HG02798 (cell line): ENCODE measurements around the gene EFEMP2.

Experiments
- ATAC-seq: cut with Tn5 transposase; IDR thresholded peaks from one replicate; pipeline ENCODE4 v1.9.1; 2021; ENCODE audit warnings: mild to moderate bottlenecking; ENCODE audit not compliant: unreplicated experiment, poor library complexity

EFEMP2 gene

DNA sequence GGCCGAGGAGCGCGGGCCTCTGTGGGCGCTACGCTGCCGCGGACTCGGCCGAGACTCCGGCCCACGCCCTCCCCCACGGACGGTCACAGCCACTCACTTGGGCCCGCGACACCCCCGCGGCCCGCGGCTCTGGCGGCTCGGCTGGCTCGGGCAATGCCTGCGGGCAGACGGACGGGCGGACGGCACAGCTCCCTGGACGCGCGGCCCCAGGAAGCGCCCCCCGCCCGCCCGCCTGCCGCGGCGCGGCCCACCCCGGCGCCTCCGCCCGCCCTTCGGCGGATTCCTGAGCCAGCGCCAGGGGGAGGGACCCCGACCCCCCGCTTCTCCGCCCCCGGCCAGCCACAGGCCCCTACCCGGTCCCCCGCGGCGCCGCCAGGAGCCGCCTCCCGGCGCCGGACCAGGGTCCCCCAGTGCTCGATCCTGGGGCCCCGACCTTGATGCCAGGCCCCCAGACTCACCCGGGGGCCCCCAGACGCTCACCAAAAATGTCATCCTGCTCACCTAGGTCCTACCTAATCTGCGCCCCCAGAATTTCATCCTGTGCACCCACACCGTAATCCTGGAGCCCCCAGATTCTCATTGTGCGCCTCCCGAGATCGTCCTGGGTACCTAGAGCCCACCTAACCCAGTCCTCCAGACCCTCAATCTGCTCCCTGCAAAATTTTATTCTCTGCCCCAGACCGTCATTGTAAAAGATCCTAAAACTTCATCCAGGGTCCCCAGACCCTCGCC, at the start of gene EFEMP2:
Gene EFEMP2, minus strand, starts transcription at position 215 of the 732 bp plus-strand sequence. CDS start 446 bp downstream, outside the sequence.
- ATAC-seq: no peak

DNA sequence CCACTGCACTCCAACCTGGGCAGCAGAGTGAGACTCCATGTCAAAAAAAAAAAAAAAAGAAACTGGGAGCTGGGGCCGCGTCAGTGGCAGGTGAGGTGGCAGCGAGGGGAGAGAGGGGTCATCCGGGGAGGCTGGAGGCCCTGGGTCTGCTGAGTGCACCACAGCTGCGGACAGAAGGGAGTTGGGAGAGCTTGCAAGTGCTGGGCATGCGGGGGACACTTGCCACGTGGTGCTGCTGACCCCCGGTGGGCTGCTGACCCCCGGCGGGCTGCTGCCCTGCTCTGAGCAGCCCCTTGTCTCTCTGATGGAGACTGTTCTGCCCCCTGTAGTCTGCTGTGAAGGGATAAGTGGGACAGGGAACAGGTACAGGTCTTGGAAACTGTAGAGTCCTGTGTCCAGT, 49.3 kb upstream of the EFEMP2 start:
- no peak for ATAC-seq

DNA sequence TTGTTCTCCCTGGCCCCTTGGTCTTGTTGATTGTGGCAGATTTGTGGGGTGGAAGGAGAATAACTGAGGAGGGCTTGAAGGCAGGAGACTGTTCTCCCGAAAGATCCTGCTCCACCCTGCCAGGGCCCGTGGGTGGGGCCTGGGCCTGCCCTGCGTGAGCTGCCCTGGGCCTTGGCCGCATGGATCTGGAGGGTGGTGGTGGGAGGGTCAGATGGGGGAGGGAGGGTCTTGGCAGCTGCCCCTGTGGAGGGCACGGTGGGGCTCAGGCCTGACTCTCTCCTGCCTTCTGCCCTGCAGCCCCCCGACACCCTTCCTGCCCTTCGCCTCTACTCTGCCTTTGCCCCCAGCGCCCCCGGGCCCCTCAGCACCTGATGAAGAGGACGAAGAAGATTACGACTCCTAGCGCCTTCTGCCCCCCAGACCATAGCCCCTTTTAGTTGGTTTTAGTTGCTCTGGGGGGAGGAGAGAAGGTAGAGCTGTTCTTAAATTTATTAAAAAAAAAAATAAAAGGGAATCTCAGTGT, 48.5 kb upstream of the EFEMP2 start:
- no peak for ATAC-seq

DNA sequence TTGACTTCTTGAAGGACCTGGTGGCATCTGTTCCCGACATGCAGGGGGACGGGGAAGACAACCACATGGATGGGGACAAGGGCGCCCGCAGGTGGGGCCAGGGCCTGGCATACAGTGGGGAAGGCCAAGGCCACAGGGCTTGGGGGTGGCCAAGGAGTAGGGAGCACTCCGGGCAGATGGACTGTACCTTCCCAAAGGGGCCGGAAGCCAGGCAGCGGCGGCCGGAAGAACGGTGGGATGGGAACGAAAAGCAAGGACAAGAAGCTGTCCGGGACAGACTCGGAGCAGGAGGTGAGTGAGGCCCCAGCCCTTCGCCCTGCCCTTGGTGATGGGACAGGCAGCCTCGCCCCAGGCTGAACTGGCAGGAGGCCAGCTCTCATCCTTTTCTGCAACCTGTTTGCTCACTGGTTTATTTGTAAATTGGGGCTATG, 47.8 kb upstream of the EFEMP2 start:
- no peak for ATAC-seq

DNA sequence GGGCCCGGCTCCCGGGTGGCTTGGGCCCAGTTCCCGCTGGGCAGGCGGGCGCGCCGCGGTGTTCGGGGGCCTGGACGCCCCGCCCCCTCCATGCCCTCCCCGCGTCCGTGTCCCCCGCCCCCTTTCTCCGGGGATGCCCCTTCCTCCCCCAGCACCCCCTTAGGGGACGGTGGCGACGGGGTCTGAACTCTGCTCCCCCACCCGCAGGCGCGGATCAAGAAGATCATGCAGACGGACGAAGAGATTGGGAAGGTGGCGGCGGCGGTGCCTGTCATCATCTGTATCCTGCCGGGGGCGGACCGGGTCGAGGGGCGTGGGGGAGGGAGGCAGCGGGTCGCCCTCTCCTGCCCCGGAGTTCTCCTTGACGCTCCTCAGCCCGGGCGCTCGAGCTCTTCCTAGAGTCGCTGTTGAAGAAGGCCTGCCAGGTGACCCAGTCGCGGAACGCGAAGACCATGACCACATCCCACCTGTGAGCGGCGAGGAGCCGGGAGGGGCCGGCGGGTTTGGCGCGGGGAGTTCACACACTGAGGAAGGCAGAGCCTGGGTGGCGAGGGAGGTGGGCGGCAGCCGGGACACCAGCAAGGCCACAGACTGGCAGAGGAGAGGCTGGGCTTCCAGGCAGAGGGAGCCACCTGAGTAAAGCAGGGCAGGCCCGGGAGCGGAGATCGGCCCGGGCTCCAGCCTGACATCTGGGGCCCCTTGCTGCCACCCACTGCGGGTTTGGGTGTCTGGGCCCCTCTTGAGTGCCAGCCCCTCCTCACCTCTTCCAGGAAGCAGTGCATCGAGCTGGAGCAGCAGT, 47.2 kb upstream of the EFEMP2 start:
- peak; percentile 47 for ATAC-seq

DNA sequence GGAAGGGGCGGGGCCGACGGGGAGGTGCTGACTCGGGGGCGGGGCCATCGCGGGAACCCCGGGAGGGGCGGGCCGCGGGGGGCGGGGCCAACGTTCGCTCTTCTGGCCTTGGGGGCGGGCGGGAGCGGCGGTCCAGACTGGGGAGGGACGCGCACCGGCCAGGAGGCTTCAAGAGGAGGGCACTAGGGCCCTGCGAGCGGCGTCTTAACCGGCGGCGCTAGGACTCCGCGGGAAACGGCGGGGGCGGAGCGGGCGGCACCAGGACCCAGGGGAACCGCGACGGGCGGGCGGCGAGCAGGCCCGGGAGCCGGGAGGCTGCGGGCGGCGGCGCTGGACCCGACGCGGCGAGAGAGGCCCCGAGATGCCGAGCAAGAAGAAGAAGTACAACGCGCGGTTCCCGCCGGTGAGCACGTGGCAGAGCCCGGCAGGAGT, 46.6 kb upstream of the EFEMP2 start, which contains the start of gene DRAP1:
Gene DRAP1, plus strand, starts transcription at position 286 of the 432 bp plus-strand sequence. Its CDS starts 76 bp downstream, at position 362.
- ATAC-seq: peak; percentile 87

DNA sequence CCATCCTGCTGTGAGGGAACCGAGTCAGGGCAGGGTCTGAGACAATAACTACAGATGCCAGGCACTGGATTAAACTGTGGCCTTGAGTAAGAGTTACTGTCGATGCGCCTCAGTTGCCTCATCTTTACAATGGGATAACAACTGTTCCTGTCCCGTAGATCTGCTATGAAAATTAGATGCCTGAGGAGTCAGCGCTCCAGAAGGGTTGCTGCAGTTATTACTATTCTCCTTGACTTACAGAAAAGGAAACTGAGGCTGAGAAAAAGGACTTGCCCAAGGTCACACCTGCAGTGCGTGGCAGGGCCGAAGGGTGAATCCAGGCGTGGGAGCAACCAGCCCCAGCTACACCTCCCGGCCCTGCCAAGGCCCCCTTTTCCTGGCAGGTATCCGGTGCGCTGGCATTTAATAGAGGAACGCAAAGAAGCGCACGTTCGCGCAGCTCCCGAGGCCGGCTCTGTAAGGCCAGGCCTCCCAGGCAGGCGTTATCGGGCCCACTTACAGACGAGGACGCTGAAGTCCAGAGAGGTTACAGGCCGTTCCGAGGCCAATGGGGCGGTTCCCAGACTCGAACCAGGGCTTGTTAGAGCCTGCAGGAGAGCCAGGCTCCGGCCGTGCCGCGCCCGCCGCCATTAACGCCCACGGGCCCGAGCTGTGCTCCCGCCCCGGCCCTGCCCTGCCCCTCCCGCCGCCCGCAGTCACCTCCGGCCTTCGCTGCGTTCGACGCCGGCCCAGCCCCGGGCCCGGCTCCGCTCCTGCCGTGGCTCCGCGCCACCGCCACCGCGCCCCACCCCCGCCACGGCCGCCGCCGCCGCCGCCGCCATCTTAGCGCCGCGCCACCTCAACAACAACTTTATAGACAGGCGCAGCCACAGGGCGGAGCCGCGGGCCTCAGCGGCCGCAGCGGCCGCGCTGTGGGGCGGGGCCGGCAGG, 45.9 kb upstream of the EFEMP2 start, which contains the start of gene C11orf68:
Gene C11orf68, minus strand, starts transcription at position 852 of the 930 bp plus-strand sequence. Its CDS starts 31 bp downstream, at position 821.
- peak; percentile 62 for ATAC-seq

DNA sequence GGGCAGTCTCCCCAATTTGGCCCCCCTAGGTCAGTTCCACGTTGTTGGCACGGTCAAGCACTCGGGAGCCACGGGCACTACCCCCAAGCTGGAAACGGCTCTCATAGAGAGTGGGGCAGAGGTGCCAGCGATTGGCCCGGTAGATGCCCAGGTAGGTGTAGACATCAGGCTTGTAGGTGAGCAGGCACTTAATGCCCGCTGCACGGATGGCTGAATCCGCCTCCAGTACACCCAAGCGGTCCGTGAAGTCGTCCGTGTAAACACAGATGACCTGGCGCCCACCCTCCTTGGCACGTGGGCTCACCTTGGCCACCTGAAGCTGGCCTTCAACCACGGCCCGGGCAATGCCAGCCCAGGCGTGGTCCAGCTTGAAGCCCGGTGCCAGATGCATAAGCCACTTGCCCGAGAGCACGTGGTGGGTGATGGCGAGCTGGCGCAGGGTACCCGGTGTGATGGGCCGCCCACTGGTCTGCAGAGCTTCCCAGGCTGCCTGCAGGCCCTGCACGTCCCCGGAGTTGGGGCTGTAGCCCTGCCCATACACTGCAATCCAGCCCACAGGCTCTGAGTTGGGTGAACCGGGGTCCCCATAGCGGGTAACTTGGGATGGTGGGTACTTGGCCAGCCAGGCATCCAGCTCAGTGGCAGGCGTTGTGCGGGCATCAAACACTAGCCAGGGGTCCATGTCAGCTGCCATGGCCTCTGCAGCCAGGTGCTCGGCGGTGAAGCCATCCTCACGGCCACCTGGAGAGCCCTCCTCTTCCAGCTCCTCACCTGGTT, 45.0 kb upstream of the EFEMP2 start:
- ATAC-seq: no peak

DNA sequence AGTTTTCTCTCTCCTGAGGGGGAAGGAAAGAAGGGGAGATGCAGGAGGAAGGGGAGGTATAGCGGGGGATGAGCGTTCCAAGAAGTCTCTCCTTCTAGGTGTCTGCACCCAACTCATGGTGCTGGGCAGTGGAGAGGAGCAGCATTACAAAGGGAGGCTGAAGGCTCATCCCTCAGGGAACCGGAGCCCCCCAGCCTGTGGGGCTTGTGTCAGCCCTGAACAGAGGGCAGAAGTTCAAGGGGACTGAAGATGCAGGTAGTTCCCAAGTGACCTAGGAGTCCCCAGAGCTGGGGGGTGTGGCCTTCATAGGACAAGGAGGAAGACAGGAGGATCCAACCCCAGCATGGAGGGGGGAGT, 44.5 kb upstream of the EFEMP2 start:
- no peak for ATAC-seq

DNA sequence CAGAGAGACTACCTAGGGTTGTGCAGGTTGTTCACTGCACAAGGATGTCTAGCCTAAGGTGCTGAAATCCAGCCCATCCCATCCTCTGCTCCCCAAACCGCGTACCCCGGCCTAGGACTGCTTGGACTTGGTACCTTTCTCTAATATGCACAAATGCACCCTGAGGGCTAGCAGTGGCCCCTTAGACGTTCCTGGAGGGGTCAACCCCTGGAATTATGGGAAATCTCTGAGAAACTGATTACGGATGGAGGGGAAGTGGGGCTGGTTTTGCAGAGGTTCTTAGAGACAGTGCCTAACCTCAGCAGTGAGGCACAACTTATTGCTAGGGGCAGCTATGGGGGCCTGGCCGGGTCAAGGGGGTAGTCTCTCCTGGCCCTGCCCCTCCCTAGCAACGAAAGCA, 43.8 kb upstream of the EFEMP2 start:
- no peak for ATAC-seq

DNA sequence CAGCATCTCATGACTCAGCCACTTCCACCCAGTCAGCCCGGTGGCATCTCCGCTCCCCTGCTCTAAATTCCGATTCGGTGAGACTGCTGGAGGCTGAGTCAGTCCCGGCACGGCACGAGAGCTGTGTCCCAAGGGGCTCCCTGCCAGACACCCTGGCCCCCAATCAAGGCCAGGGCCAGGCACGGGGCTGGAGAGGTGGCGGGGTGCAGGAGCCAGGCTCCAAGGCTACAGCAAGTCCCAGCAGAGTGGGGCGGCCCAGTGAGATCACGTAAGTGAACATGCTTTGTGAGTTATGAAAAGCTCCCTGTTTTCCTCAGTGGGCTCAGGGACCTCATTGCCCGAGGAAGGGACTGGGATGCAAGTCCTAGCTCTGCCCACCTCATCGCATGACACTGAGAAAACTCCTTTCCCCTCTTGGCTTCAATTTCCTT, 43.2 kb upstream of the EFEMP2 start:
- ATAC-seq: no peak

DNA sequence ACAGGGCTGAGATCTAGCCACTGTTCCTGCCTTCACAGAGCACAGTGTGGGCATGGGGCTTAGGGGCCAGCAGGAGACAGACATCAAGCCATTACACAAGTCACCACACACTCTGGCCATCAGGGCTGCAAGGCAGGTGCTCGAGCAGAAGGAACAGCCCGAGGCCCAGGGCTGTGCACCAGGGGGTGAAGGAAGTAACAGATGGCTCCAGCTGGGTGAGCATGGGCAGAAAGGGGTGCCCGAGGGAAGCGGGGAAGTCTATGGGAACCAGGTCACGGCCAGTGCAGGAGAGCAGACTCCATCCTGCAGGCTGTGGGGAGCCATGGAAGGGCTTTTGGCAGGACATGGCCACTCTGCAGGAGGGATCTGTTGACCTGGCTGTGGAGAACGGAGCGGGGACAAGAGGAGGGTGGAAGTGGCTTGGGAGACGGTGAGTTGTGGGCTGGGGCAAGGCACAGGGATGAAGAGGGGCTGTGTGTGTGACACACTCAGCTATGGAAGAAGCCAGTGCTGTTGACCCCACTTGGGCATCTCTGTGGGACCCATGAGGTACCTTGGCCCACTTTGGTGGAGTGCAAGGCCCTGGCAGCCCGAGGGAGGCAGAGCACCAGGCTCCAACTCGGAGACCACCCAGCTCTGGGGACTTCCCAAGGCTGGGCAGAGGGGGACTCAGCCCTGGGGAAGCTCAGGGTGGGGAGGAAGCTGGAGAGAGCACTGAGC, 42.7 kb upstream of the EFEMP2 start:
- no peak for ATAC-seq

DNA sequence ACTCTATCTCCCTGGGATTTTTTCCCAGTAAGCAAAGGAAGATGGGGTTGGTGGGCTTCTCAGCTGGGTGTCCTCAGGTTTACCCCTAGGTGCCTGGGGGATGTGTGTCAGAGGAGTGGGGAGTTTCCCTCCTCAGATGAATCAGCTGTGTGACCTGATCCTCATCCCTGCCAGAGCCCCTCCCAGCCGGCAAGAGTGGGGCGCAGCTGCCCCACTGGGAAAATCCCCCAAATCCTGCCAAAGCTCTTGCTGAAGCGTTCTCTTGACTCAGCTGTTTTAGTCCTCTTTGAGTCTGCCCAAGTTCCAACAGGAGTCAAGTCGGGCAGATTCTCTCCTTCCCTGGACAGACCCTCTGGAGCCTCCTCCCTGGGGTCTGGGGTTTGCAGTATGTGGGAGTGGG, 40.2 kb upstream of the EFEMP2 start:
- no peak for ATAC-seq

DNA sequence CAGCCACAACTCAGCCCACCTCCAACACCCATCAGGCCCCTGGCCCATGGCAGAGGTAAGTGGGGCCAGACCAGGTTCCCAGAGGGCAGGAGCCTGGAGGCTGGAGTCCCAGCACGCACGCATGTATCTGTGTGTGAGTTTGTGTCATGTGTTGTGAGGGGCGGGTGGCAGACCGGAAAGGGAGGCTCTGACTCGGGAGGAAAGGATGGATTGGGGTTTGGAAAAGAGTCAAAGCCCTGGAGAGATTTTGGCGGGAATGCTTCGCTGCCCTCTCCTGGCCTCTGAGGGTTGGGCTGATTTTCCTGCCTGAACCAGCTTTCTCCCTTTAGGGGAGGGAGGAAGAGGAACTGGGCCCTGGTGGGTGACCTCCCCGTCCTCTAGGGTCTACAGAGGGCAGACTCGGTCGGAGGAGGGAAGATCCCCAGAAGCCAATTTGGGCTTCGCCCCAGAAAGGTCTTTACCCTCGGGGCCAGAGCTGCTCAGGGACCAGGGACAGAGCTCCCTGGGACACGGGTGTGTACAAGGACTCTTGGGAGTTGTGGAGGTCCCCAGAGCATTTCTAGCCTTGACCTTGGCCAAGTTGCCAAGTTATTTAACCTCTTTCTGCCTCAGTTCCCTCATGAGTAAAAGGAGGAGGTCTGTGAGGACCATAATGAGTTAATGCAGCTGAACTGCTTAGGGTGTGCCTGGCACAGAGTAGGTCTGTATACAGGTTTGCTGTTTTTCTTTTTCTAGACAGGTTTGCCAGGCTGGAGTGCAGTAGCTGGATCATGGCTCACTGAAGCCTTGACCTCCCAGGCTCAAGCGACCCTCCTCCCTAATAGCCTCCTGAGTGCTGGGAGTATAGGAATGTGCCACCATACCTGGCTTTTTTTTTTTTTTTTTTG, 39.3 kb upstream of the EFEMP2 start:
- ATAC-seq: no peak

DNA sequence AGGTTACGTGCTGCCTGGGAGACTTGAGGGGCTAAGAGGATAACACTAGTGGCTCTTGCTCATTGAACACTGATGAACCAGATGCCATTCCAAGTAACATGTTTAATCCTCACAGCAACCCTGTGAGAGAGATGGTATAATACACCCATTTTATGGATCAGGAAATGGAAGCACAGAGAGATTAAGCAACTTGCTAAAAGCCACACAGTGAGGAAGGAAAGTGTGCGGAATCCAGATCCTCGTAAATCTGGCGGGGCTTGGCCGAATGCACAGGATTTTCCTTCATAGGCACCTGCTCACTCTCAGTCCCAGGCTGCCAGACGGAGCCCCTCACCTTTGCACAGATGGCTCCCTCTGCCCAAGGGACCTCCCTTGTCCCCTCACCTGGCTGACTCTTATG, 35.3 kb upstream of the EFEMP2 start:
- ATAC-seq: no peak

DNA sequence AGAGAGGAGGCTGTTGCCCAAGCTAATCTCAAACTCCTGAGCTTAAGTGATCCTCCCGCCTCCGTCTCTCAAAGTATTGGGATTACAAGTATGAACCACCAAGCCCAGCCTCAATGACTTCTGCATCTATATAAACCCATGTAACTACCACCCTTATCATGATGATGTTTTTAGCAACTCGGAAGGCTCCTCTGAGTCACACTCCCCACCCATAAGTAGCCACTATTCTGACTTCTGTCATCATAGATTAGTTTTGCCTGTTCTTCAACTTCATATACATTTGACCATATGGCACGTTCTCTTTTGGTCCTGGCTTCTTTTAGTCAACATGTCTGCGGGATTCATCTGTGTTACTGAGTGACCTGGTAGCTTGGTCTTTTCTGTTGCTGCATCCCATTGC, 34.0 kb upstream of the EFEMP2 start:
- ATAC-seq: no peak

DNA sequence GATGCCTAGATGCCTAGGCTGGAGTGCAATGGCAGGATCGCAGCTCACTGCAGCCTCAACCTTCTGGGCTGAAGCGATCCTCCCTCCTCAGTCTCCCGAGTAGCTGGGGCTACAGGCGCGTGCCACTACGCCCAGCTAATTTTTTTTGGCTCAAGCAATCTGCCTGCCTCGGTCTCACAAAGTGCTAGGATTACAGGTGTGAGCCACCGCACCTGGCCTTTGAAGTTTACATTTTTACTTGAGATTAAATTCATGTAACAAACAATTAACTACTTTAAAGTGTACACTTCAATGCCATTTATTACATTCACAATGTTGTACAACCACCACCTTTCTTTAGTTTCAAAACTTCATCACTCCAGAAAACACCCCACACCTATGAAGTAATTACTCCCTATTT, 31.1 kb upstream of the EFEMP2 start:
- ATAC-seq: no peak

DNA sequence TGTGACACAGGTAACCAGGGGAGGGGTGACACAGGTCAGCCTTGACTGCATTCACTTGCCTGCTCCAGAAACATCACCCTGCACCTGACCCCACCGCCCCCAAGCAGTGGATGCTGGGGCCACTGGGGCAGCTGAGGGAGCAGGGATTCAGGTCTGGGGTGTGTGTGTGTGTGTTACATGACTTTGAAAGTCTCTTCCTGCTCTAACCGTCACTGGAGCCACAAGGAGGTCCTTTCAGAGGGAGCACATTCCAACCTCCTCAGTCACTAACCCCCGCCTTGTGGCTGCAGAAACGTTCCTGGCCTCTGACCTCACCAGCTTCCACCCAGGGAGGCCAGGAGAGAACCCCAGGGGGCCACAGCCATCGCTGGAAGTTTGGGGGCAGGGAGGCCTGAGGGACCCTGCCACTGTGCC, 30.5 kb upstream of the EFEMP2 start:
- ATAC-seq: no peak
